Osteoblast (primary cell): ENCODE data around the gene ZNF217. TPM values are rescaled to one million over a fixed set of nuclear protein-coding genes. Genes with fewer than 3 reads are reported as not detected.
"Not testable (repeated sequence)": the region's sequence is repeated elsewhere in the genome, so short reads cannot be mapped to it uniquely, and the experiment has no call there.

ENCODE experiments used
- DNase-seq: peaks from one replicate; pipeline ENCODE4 v3.0.0; 2011; ENCODE audit warnings: low spot score, mixed read lengths; ENCODE audit not compliant: insufficient read length; ENCODE audit errors: missing footprints
- H2AFZ ChIP-seq: 2 replicates; pipeline ENCODE4 v1.6.0; 2011; ENCODE audit warnings: mild to moderate bottlenecking, low read length
- H3K27ac ChIP-seq: 2 replicates; pipeline ENCODE4 v1.5.1; 2011; ENCODE audit warnings: mild to moderate bottlenecking, low read depth, low read length, moderate library complexity
- H3K27me3 ChIP-seq: 2 replicates; pipeline ENCODE4 v1.6.0; 2012; ENCODE audit warnings: mild to moderate bottlenecking, control low read depth, inconsistent platforms, low read length, moderate library complexity; ENCODE audit not compliant: insufficient read depth
- H3K36me3 ChIP-seq: 2 replicates; pipeline ENCODE4 v1.5.1; 2011; ENCODE audit warnings: mild to moderate bottlenecking, low read length, control low read depth, moderate library complexity; ENCODE audit not compliant: insufficient read depth
- H3K4me1 ChIP-seq: 2 replicates; pipeline ENCODE4 v1.5.1; 2011; ENCODE audit warnings: mild to moderate bottlenecking, low read length, control low read depth, moderate library complexity; ENCODE audit not compliant: insufficient read depth
- H3K4me2 ChIP-seq: 2 replicates; pipeline ENCODE4 v1.6.0; 2011; ENCODE audit warnings: mild to moderate bottlenecking, low read length; ENCODE audit not compliant: insufficient read depth
- H3K4me3 ChIP-seq: fragments of 200-600 bp; sonication (generic); 3 replicates; pipeline ENCODE4 v1.5.1; 2012; ENCODE audit warnings: mild to moderate bottlenecking, low read length, inconsistent platforms; ENCODE audit not compliant: insufficient read depth
- H3K79me2 ChIP-seq: 2 replicates; pipeline ENCODE4 v1.6.0; 2012; ENCODE audit warnings: mild to moderate bottlenecking, low read length, control low read depth, inconsistent platforms; ENCODE audit not compliant: insufficient read depth
- H3K9me3 ChIP-seq: 2 replicates; pipeline ENCODE4 v1.5.1; 2011; ENCODE audit warnings: low read depth, low read length, control low read depth
- H4K20me1 ChIP-seq: 2 replicates; pipeline ENCODE4 v1.6.0; 2012; ENCODE audit warnings: mild to moderate bottlenecking, low read length, control low read depth; ENCODE audit not compliant: insufficient read depth
- total RNA-seq: library from RNA; depleted of rRNA; stranded (reverse); fragments of >200 nt; gene quantifications from 2 replicates; pipeline ENCODE4 v1.2.3, GENCODE V29; 2012
- TF ChIP-seq, protein P1 (sequence below): IDR thresholded peaks from 2 replicates; pipeline ENCODE4 v1.5.1; 2011; ENCODE audit warnings: mild to moderate bottlenecking, low read depth, low read length, moderate library complexity; ENCODE audit errors: extremely low read depth

The ZNF217 gene
- total RNA-seq, 1 donor, result 26.4 TPM

- no peaks in the 10 kb centered on the region for H3K36me3 ChIP-seq
- TF ChIP-seq, protein P1, sequence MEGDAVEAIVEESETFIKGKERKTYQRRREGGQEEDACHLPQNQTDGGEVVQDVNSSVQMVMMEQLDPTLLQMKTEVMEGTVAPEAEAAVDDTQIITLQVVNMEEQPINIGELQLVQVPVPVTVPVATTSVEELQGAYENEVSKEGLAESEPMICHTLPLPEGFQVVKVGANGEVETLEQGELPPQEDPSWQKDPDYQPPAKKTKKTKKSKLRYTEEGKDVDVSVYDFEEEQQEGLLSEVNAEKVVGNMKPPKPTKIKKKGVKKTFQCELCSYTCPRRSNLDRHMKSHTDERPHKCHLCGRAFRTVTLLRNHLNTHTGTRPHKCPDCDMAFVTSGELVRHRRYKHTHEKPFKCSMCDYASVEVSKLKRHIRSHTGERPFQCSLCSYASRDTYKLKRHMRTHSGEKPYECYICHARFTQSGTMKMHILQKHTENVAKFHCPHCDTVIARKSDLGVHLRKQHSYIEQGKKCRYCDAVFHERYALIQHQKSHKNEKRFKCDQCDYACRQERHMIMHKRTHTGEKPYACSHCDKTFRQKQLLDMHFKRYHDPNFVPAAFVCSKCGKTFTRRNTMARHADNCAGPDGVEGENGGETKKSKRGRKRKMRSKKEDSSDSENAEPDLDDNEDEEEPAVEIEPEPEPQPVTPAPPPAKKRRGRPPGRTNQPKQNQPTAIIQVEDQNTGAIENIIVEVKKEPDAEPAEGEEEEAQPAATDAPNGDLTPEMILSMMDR, result no peak
- DNase-seq, result no peak
Observed at GRCh38 chr20:53550280-53551187, 43.1 kb downstream of the ZNF217 start.

GRCh38 chr20:53547664-53548239, 45.9 kb downstream of the ZNF217 start:
- no peaks in the 10 kb centered on the region for H3K36me3 ChIP-seq
- H2AFZ ChIP-seq, result peak overlapping the region; percentile 85
- no peaks in the 10 kb centered on the region for H3K79me2 ChIP-seq
- H4K20me1 ChIP-seq, result no peaks in the 10 kb centered on the region
- H3K27me3 ChIP-seq, result no peaks in the 10 kb centered on the region
- no peak overlapping the region for H3K27ac ChIP-seq
- no peaks in the 10 kb centered on the region for H3K9me3 ChIP-seq
- H3K4me1 ChIP-seq, result no peaks in the 10 kb centered on the region
- H3K4me3 ChIP-seq, result no peak overlapping the region
- TF ChIP-seq, protein P1, result peak; percentile 83
- peak; percentile 86 for DNase-seq
- H3K4me2 ChIP-seq, result no peak overlapping the region

More at GRCh38 chr20:53550280-53551187, 43.1 kb downstream of the ZNF217 start:
- H3K4me3 ChIP-seq, result no peak overlapping the region
- H3K79me2 ChIP-seq, result no peaks in the 10 kb centered on the region
- H3K4me2 ChIP-seq, result no peak overlapping the region
- no peaks in the 10 kb centered on the region for H3K27me3 ChIP-seq
- no peak overlapping the region for H3K27ac ChIP-seq
- H3K4me1 ChIP-seq, result no peaks in the 10 kb centered on the region
- H4K20me1 ChIP-seq, result no peaks in the 10 kb centered on the region
- no peak overlapping the region for H2AFZ ChIP-seq
- H3K9me3 ChIP-seq, result no peaks in the 10 kb centered on the region

DNA sequence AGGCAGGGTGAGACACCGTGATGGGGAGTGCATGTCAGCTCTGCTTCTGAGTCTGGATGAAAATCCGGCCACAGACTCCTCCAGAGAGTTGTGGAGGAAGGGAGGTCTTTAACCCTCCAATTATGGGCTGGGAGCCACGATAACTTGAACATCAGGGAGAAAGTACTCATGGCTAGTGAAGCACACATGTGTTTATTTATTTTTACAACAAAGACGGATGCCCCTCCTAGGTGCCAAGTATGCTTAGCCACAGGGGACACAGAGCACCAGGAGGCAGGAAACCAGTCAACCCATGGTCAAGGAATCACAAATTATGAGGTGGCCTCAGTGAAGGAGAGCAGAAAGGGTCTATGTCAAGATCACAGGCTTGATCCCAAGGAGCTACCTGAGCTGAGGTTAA, 54.1 kb downstream of the ZNF217 start:
- TF ChIP-seq, protein P1, result no peak
- Histone ChIP-seq H3K4me2 (no peak overlapping the region), H3K9me3 (no peaks in the 10 kb centered on the region), H3K4me3 (no peak overlapping the region), H2AFZ (no peak overlapping the region), H3K27ac (no peak overlapping the region), H4K20me1 (no peaks in the 10 kb centered on the region), H3K36me3 (no peaks in the 10 kb centered on the region), H3K27me3 (no peaks in the 10 kb centered on the region), H3K79me2 (no peaks in the 10 kb centered on the region), H3K4me1 (no peaks in the 10 kb centered on the region)
- DNase-seq, result no peak

DNA sequence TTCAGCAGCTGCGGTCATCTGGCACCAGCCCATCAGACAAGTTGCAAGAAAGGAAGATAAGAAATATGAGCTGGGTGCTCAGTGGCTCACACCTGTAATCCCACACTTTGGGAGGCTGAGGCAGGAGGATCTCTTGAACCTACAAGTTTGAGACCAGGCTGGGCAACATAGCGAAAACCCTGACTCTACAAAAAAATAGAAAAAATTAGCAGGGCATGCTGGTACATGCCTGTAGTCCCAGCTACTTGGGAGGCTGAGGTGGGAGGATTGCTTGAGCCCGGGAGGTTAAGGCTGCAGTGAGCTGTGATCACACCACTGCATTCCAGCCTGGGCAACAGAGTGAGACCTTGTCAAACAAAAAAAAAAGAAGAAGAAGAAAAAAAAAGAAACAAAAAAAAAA, 57.3 kb downstream of the ZNF217 start:
- not testable (repeated sequence) for H3K36me3 ChIP-seq, H3K4me1 ChIP-seq, H3K79me2 ChIP-seq, H3K4me3 ChIP-seq, H3K4me2 ChIP-seq, DNase-seq, H2AFZ ChIP-seq, H4K20me1 ChIP-seq, H3K9me3 ChIP-seq, H3K27ac ChIP-seq, H3K27me3 ChIP-seq
